Effector memory CD8-positive, alpha-beta T cell (primary cell): ENCODE measurements around the gene CHST15.

Source experiments
- ATAC-seq: fragments of 150-1000 bp; cut with Tn5 transposase; replicated peaks from 2 replicates; pipeline ENCODE4 v1.10.0; 2021; ENCODE audit warnings: mild to moderate bottlenecking, moderate library complexity
- DNase-seq, 3 experiments: peaks; one replicate each; pipeline ENCODE4 v3.0.0; 2021
- H3K27ac Mint-ChIP-seq, 2 donors: one replicate each; pipeline ENCODE4 v1.8.0; 2022; ENCODE audit warnings: mild to moderate bottlenecking in 2 of 2, mixed read lengths in 2 of 2, moderate library complexity in 2 of 2
- H3K27me3 Mint-ChIP-seq, 2 donors: one replicate each; pipeline ENCODE4 v1.8.0; 2022; ENCODE audit warnings: mixed read lengths in 2 of 2
- H3K36me3 Mint-ChIP-seq: one replicate; pipeline ENCODE4 v1.8.0; 2022; ENCODE audit warnings: mild to moderate bottlenecking, moderate library complexity, mixed read lengths; ENCODE audit not compliant: insufficient read depth
- H3K4me1 Mint-ChIP-seq, 2 donors: one replicate each; pipeline ENCODE4 v1.8.0; 2022; ENCODE audit warnings: low read depth in 2 of 2, mixed read lengths in 2 of 2
- H3K4me3 Mint-ChIP-seq, 2 donors: one replicate each; pipeline ENCODE4 v1.8.0; 2022; ENCODE audit warnings: mild to moderate bottlenecking in 2 of 2, mixed read lengths in 2 of 2, moderate library complexity in 2 of 2
- H3K9me3 Mint-ChIP-seq, 2 donors: one replicate each; pipeline ENCODE4 v1.8.0; 2022; ENCODE audit warnings: mixed read lengths in 2 of 2

Gene CHST15

DNA sequence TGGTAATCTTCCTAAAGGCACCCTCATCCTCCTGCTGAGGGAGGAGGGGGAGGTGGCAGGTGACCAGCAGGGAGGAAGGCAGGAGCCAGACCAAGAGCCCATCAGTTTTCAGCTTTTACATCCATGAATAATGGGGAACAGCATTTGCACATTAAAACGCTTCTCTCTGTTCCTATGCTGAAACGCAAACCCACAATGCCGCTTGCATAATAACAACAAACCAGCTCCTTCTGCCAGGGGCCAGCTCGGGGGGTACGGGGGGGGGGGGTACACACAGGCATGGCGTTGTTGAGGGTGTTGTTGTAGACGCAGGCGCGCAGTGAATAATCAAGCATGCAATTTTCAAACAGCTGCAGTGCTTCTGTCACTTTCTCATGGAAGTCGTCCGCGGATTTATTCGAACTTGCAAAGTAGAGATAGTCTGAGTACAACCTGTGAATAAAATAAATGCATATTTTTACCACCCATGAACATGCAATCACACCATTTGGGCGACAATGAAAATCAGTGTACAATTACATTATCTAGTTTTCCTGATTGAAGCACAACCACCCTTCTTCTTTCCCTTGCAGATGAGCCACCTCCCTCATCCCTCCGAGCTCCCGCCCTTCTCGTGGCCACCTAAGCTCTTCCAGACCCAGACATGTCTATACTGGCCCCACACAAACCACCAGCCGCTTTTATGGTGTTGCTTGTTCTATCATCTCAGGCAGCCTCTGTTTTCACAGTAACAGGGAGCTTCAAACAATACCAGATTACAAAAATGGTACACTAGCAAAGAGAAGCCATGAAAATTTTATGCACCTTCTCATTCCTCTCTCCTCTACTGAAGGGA is 72.2 kb downstream of the CHST15 start:
- peaks cover 58 to 74% of the 10 kb centered on the region in 2 donors for H3K27me3 Mint-ChIP-seq
- ATAC-seq (no peak), DNase-seq (no peak)
- H3K36me3 Mint-ChIP-seq, result no peaks in the 10 kb centered on the region
- H3K4me3 Mint-ChIP-seq, result no peak overlapping the region
- no peaks in the 10 kb centered on the region for H3K4me1 Mint-ChIP-seq
- no peak overlapping the region for H3K27ac Mint-ChIP-seq
- no peaks in the 10 kb centered on the region for H3K9me3 Mint-ChIP-seq

DNA sequence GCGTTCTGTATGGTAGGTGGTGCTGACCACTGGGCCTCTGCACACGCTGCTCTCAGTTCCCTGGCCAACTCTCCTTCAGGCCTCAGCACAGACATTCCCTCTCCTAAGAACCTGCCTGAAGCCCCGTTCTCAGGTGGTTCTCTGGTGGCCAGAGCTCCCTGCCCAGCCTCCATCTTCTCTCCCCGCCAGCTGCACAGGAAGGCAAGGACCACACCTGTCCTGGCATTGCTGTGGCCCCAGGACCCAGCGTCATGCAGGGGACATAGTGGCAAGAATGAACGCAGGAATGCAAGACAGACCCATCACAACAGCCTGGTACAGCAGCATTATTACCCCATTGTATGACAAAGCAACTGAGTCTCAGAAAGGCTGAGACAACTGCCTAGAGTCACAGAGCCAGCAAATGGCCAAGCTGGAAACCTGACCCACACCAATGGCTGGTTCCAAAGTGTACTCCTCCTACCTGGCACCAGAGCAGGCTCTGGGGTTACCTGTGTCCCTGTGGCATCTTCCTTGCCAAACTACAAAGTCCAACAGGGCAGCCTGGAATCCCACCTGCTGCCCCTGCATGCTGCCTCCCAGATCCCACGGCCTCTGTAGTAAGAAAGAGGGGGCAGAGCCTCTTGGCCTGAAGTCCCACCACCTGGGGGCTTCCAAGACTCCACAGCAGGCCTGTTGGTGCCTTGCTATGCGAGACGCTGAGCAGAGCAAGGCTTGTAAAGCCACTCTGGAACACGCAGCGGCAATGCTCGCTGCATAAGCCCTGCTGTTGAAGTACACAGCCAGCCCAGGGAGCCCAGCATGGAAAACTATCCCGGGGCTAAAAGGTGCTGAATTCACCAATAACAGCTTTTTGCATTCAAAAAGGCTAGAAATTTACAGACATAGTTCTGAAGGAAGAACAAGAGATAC is 73.3 kb downstream of the CHST15 start:
- DNase-seq (no peak), ATAC-seq (no peak)
- no peak overlapping the region for H3K27ac Mint-ChIP-seq
- H3K4me1 Mint-ChIP-seq, result no peaks in the 10 kb centered on the region
- H3K27me3 Mint-ChIP-seq, result peaks cover 53 to 72% of the 10 kb centered on the region in 2 donors
- no peak overlapping the region for H3K4me3 Mint-ChIP-seq
- H3K9me3 Mint-ChIP-seq, result no peaks in the 10 kb centered on the region
- no peaks in the 10 kb centered on the region for H3K36me3 Mint-ChIP-seq

GRCh38 chr10:124018886-124019525 is 74.4 kb downstream of the CHST15 start:
- no peak overlapping the region for H3K4me3 Mint-ChIP-seq
- no peaks in the 10 kb centered on the region for H3K4me1 Mint-ChIP-seq
- ATAC-seq (no peak), DNase-seq (no peak)
- H3K9me3 Mint-ChIP-seq, result no peaks in the 10 kb centered on the region
- peaks cover 43 to 61% of the 10 kb centered on the region in 2 donors for H3K27me3 Mint-ChIP-seq
- H3K36me3 Mint-ChIP-seq, result no peaks in the 10 kb centered on the region
- no peak overlapping the region for H3K27ac Mint-ChIP-seq

GRCh38 chr10:124017729-124018128 is 75.7 kb downstream of the CHST15 start:
- Mint-ChIP-seq H3K27me3 (peaks cover 31 to 50% of the 10 kb centered on the region in 2 donors), H3K9me3 (no peaks in the 10 kb centered on the region), H3K27ac (no peak overlapping the region), H3K4me1 (no peaks in the 10 kb centered on the region), H3K36me3 (peaks cover 3% of the 10 kb centered on the region), H3K4me3 (no peak overlapping the region)
- ATAC-seq (no peak), DNase-seq (no peak)

- peaks cover 3% of the 10 kb centered on the region for H3K36me3 Mint-ChIP-seq
- DNase-seq, result no peak
- no peak overlapping the region for H3K4me3 Mint-ChIP-seq
- no peak for ATAC-seq
- no peak overlapping the region for H3K27ac Mint-ChIP-seq
- no peaks in the 10 kb centered on the region for H3K9me3 Mint-ChIP-seq
- peaks cover 0 to 2% of the 10 kb centered on the region in 2 donors for H3K4me1 Mint-ChIP-seq
- H3K27me3 Mint-ChIP-seq, result peaks cover 32 to 54% of the 10 kb centered on the region in 2 donors
Observed at GRCh38 chr10:124016804-124017375, 76.5 kb downstream of the CHST15 start.

- peaks cover 3% of the 10 kb centered on the region for H3K36me3 Mint-ChIP-seq
- ATAC-seq (no peak), DNase-seq (no peak)
- H3K27me3 Mint-ChIP-seq, result peaks cover 35 to 59% of the 10 kb centered on the region in 2 donors
- no peak overlapping the region for H3K4me3 Mint-ChIP-seq
- H3K4me1 Mint-ChIP-seq, result peaks cover 0 to 4% of the 10 kb centered on the region in 2 donors
- H3K9me3 Mint-ChIP-seq, result no peaks in the 10 kb centered on the region
- H3K27ac Mint-ChIP-seq, result no peak overlapping the region
Observed at GRCh38 chr10:124015991-124016390, 77.4 kb downstream of the CHST15 start.

DNA sequence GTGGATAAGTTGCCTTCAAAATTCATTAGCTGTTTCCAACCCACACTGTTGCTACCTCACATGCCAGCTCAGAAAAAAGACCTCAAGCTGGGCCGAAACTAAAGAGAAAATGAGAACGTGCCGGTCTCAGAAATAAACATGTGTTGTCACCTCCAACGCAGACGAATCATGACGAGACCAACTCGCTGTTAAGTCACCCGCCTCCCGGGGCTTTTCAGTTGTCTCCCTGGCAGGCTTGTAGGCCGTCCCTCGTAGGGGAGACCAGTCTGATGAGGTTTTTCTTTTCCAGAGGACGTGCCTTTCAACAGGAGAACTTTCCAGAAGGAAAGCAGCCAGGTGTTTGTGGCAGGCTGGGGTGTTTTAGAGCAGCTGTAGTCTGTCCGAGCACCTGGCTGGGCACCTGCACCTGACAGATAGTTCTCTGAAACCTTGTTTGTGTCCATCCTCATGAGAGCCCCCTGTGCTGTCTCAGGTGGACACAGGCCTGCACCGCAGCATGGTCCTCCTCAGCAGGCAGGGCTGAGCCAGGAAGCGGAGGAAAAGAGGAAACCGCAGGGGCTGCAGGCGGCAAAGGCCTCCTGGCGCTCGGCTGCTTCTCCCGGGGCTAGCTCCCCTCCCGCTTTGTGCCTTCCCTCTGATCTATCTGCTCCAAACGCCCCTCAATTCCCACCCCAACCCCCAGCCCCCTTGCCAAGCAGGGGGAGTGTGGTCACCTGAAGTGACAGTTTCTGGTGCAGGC is 78.8 kb downstream of the CHST15 start:
- Mint-ChIP-seq H3K27me3 (peaks cover 32 to 51% of the 10 kb centered on the region in 2 donors), H3K4me3 (no peak overlapping the region), H3K4me1 (peaks cover 0 to 4% of the 10 kb centered on the region in 2 donors), H3K9me3 (no peaks in the 10 kb centered on the region), H3K27ac (no peak overlapping the region), H3K36me3 (peaks cover 3% of the 10 kb centered on the region)
- no peak for DNase-seq
- no peak for ATAC-seq

DNA sequence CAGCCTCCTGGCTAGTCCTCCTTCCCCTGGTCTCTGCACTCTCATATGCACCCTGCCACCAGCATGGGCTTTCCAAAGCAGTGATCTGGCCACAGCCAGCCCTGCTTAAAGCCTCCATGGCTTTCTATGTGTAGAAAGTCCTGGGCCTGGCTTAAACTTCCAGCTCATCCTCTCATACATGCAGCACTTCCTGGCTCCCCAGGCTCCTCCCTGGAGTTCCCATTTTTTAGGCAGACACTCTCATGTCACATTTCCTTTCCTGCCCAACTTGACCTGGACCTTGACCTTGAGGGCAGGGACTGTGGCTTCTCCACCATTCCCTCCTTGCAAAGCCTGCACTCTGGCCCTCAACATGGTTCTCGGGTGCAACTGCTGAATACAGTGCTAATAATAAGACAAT is 79.5 kb downstream of the CHST15 start:
- Mint-ChIP-seq H3K9me3 (no peaks in the 10 kb centered on the region), H3K27me3 (peaks cover 28 to 44% of the 10 kb centered on the region in 2 donors), H3K36me3 (peaks cover 3% of the 10 kb centered on the region), H3K4me3 (no peak overlapping the region), H3K27ac (no peak overlapping the region), H3K4me1 (peaks cover 0 to 4% of the 10 kb centered on the region in 2 donors)
- no peak for ATAC-seq
- DNase-seq, result no peak

- DNase-seq, result no peak
- Mint-ChIP-seq H3K4me3 (no peak overlapping the region), H3K36me3 (peaks cover 3% of the 10 kb centered on the region), H3K4me1 (peaks cover 0 to 4% of the 10 kb centered on the region in 2 donors), H3K27me3 (peaks cover 19 to 35% of the 10 kb centered on the region in 2 donors), H3K27ac (no peak overlapping the region), H3K9me3 (no peaks in the 10 kb centered on the region)
- no peak for ATAC-seq
Observed at GRCh38 chr10:124012991-124013390, 80.4 kb downstream of the CHST15 start.

GRCh38 chr10:124012583-124012982 is 80.8 kb downstream of the CHST15 start:
- Mint-ChIP-seq H3K9me3 (no peaks in the 10 kb centered on the region), H3K4me1 (peaks cover 0 to 4% of the 10 kb centered on the region in 2 donors), H3K27ac (no peak overlapping the region), H3K27me3 (peaks cover 16 to 31% of the 10 kb centered on the region in 2 donors), H3K4me3 (no peak overlapping the region), H3K36me3 (peaks cover 5% of the 10 kb centered on the region)
- DNase-seq (no peak), ATAC-seq (no peak)

- Mint-ChIP-seq H3K4me3 (no peak overlapping the region), H3K27me3 (peaks cover 12 to 27% of the 10 kb centered on the region in 2 donors)
- no peak for DNase-seq
Observed at GRCh38 chr10:124012066-124012465, 81.3 kb downstream of the CHST15 start.

GRCh38 chr10:124011464-124011863 is 81.9 kb downstream of the CHST15 start:
- peaks cover 10 to 27% of the 10 kb centered on the region in 2 donors for H3K27me3 Mint-ChIP-seq
- DNase-seq, result no peak
- no peak overlapping the region for H3K27ac Mint-ChIP-seq
- H3K9me3 Mint-ChIP-seq, result no peaks in the 10 kb centered on the region
- ATAC-seq, result no peak
- H3K4me3 Mint-ChIP-seq, result no peak overlapping the region
- H3K4me1 Mint-ChIP-seq, result peaks cover 0 to 4% of the 10 kb centered on the region in 2 donors
- peaks cover 5% of the 10 kb centered on the region for H3K36me3 Mint-ChIP-seq

More at GRCh38 chr10:124012066-124012465, 81.3 kb downstream of the CHST15 start:
- ATAC-seq, result no peak
- no peaks in the 10 kb centered on the region for H3K9me3 Mint-ChIP-seq
- H3K27ac Mint-ChIP-seq, result no peak overlapping the region
- H3K4me1 Mint-ChIP-seq, result peaks cover 0 to 4% of the 10 kb centered on the region in 2 donors
- peaks cover 5% of the 10 kb centered on the region for H3K36me3 Mint-ChIP-seq
